HepG2 (cell line): ENCODE data around the gene ALDH3B1. TPM values are rescaled to one million over a fixed set of nuclear protein-coding genes. Genes with fewer than 3 reads are reported as not detected.
A peak's percentile ranks its signal among the peaks of the same experiment; 100 is the strongest.

Source experiments
- ATAC-seq: fragments of 200-7000 bp; cut with Tn5 transposase; 3 replicates; pipeline ENCODE4 v1.9.1; 2020; ENCODE audit warnings: mild to moderate bottlenecking, moderate library complexity
- BruUV-seq: library from RNA; stranded (reverse); fragments of 400-500 nt; replicated peaks from 2 replicates; lab custom pipeline; 2021; lab: Mats Ljungman, UMichigan
- CTCF ChIA-PET: fragments of 300-600 bp; formaldehyde crosslinking; extraction: SDS; loops from one replicate; lab custom pipeline; 2021; ENCODE audit warnings: low total read pairs, inconsistent platforms, low intra/inter-chr PET ratio; lab: Yijun Ruan, JAX
- POLR2A ChIA-PET: fragments of 350-600 bp; sonication (Branson Sonifier 250); formaldehyde crosslinking; loops from one replicate; lab custom pipeline; 2020; ENCODE audit warnings: antibody characterized with exemption, inconsistent platforms; lab: Yijun Ruan, JAX
- DNase-seq: peaks from one replicate; pipeline ENCODE4 v3.0.0-alpha.2; 2015; ENCODE audit warnings: low spot score
- FAIRE-seq: peaks from 3 replicates; lab custom pipeline; 2011; peaks lifted over from hg19 to GRCh38; lab: Jason Lieb, UNC
- H2AFZ ChIP-seq: one replicate; pipeline ENCODE4 v1.6.1; 2011; ENCODE audit warnings: low read length, inconsistent platforms
- H3K27ac ChIP-seq: fragments of 300-600 bp; 3 replicates; pipeline ENCODE4 v1.8.0; 2011; ENCODE audit warnings: mixed run types, mild to moderate bottlenecking, mixed read lengths, low read length, inconsistent platforms; ENCODE audit not compliant: insufficient read depth; ENCODE audit errors: extremely low read length
- H3K27me3 ChIP-seq, 2 experiments: fragments of 200-600 bp in 1 of 2; 2 replicates in 1 of 2; 3 replicates in 1 of 2; pipeline versions ENCODE4 v1.6.0 to v1.8.0; 2011; ENCODE audit warnings: low read length in 2 of 2, mild to moderate bottlenecking in 2 of 2, moderate library complexity in 2 of 2, inconsistent platforms in 1 of 2; ENCODE audit not compliant: insufficient read depth in 2 of 2, control insufficient read depth in 1 of 2
- H3K36me3 ChIP-seq, 2 experiments: fragments of 200-600 bp in 1 of 2; replicated peaks in 1 of 2; 2 replicates in 1 of 2; 3 replicates in 1 of 2; pipeline versions ENCODE4 v1.5.1 to v1.8.0; 2011; ENCODE audit warnings: low read length in 2 of 2, inconsistent platforms in 1 of 2; ENCODE audit not compliant: insufficient read depth in 2 of 2, control insufficient read depth in 1 of 2
- H3K4me1 ChIP-seq: 2 replicates; pipeline ENCODE4 v1.5.1; 2012; ENCODE audit warnings: low read length, inconsistent platforms; ENCODE audit not compliant: insufficient read depth
- H3K4me2 ChIP-seq: 2 replicates; pipeline ENCODE4 v1.6.0; 2011; ENCODE audit warnings: low read depth, low read length, inconsistent platforms
- H3K4me3 ChIP-seq, 3 experiments: fragments of 200-600 bp in 1 of 3; sonication (generic), shearing (Covaris generic) in 1 of 3; replicated peaks in 1 of 3; 2 replicates each; pipeline ENCODE4 v1.5.1; 2011 to 2016; ENCODE audit warnings: low read length in 3 of 3, inconsistent platforms in 2 of 3, low read depth in 2 of 3, mild to moderate bottlenecking in 2 of 3, control low read depth in 1 of 3, mixed read lengths in 1 of 3; ENCODE audit not compliant: insufficient read depth in 1 of 3
- H3K79me2 ChIP-seq: one replicate; pipeline ENCODE4 v1.6.1; 2011; ENCODE audit warnings: low read length, inconsistent platforms; ENCODE audit not compliant: insufficient read depth
- H3K9ac ChIP-seq: 2 replicates; pipeline ENCODE4 v1.6.0; 2011; ENCODE audit warnings: mild to moderate bottlenecking, low read depth, low read length, inconsistent platforms; ENCODE audit not compliant: insufficient read depth
- H3K9me3 ChIP-seq: 2 replicates; pipeline ENCODE4 v1.5.1; 2012; ENCODE audit warnings: mild to moderate bottlenecking, low read length
- H4K20me1 ChIP-seq: 2 replicates; pipeline ENCODE4 v1.6.0; 2011; ENCODE audit warnings: inconsistent platforms, mild to moderate bottlenecking, low read length, moderate library complexity; ENCODE audit not compliant: insufficient read depth
- ARHGAP35 ChIP-seq: sonication (generic); formaldehyde crosslinking; IDR thresholded peaks from 2 replicates; pipeline ENCODE4 v1.9.0; 2022; ENCODE audit warnings: mild to moderate bottlenecking, inconsistent platforms, moderate library complexity, missing genetic modification reagents, borderline replicate concordance
- MIER2 ChIP-seq: IDR thresholded peaks from 2 replicates; pipeline ENCODE4 v1.6.1; 2016; ENCODE audit warnings: missing biosample characterization, missing genetic modification reagents
- NFRKB ChIP-seq: fragments of 450-650 bp; IDR thresholded peaks from 2 replicates; pipeline ENCODE4 v1.6.1; 2017
- PHF20 ChIP-seq: sonication (generic); formaldehyde crosslinking; IDR thresholded peaks from 2 replicates; pipeline ENCODE4 v1.5.0; 2020; ENCODE audit warnings: mild to moderate bottlenecking, missing genetic modification reagents
- ZNF768 ChIP-seq: sonication (generic); formaldehyde crosslinking; IDR thresholded peaks from 2 replicates; pipeline ENCODE4 v1.4.0; 2020; ENCODE audit warnings: missing genetic modification reagents
- WGBS: methylation state at CpG from one replicate; pipeline ENCODE4 v1.1.6; 2017; ENCODE audit warnings: low lambda C conversion rate; 5-methylcytosine and 5-hydroxymethylcytosine counted together
- in situ Hi-C: cut with HindIII; loops from 2 replicates; pipeline ENCODE4 v1.10.0; 2017; ENCODE audit warnings: low pct_unique_long_range_greater_than_20kb; ENCODE audit not compliant: extremely low pct_ligation_motif_present
- intact Hi-C: fragments of 100-400 bp; cut with micrococcal nuclease; formaldehyde crosslinking; loops from one replicate; pipeline ENCODE4 v1.10.0; 2022; ENCODE audit not compliant: unreplicated experiment
- polyA plus RNA-seq, 8 experiments: library from polyadenylated mRNA; depleted of rRNA in 3 of 8; stranded (reverse) in 7 of 8; unstranded in 1 of 8; fragments of >200 nt; fragmentation: Illumina TruSeq in 4 of 8; extraction: Trizol in 4 of 8; gene quantifications; 2 replicates each; pipeline versions ENCODE4 v1.2.1 to v1.2.3, GENCODE V29; 2011 to 2016; ENCODE audit warnings: low read depth in 4 of 8, missing spikeins in 1 of 8, mixed read lengths in 1 of 8; ENCODE audit not compliant: insufficient read depth in 1 of 8
- total RNA-seq, 5 experiments: library from RNA; depleted of rRNA; stranded (reverse); fragments of >200 nt; fragmentation: Illumina TruSeq; extraction: Trizol; gene quantifications; 2 replicates each; pipeline ENCODE4 v1.2.3, GENCODE V29; 2016; ENCODE audit warnings: low read depth in 1 of 5
- TF ChIP-seq, protein P1 (sequence below): fragments of 450-650 bp; IDR thresholded peaks from 2 replicates; pipeline ENCODE4 v1.6.1; 2016

The ALDH3B1 gene
- total and polyA plus RNA-seq, 2 of the 13 experiments (the other 11 are each of a cell fraction or from before 2014, with no cell fraction given) = 4.0 to 6.7 TPM

DNA sequence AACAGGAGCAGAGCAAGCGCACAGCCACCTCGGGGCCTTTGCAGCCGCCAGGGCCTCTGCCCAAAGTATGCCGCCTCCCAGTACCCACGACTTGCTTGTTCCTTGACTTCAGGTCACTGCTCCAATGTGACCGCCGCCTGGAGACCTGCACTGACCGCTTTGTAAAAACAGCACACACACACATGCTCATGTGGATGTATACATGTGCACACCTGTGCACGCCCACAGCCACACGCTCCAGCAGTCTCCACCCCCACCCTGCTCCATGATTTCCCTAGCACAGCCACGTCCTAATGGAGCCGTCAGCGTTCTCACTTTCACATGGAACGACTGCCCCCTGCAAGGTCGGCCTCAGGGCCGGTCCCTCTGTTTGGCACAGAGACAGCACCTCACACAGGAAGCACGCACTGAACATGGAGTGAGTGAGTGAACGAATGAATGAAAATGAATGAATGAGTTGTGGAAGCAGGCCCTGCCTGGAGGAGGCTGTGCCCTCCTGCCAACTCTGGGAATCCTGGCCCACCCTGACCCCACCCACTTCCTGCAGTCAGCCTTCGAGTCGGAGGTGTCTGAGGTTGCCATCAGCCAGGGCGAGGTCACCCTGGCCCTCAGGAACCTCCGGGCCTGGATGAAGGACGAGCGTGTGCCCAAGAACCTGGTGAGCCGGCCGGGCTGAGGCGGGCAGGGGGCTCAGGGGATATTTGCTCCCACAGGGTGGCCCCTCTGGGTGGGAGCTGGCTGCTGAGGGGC, 8.0 kb downstream of the ALDH3B1 start:
- Histone ChIP-seq H3K36me3 (no peaks in the 10 kb centered on the region), H3K4me3 (no peak overlapping the region), H3K9ac (0 out of 2 replicates have a peak overlapping the region, but pooled peaks have one; percentile 11), H3K27ac (peak overlapping the region; percentile 87), H3K4me2 (0 out of 2 replicates have a peak overlapping the region, but pooled peaks have one; percentile 95), H3K79me2 (no peaks in the 10 kb centered on the region), H4K20me1 (no peaks in the 10 kb centered on the region), H3K9me3 (no peaks in the 10 kb centered on the region), H3K27me3 (no peaks in the 10 kb centered on the region), H3K4me1 (peaks cover 75% of the 10 kb centered on the region), H2AFZ (no peak overlapping the region)
- intact Hi-C loops = loop anchor here (1.0 kb wide), 1 partner anchor 9 kb away; no protein-coding TSS in a partner anchor
- DNase-seq = no peak
- ATAC-seq = no peak
- ChIA-PET POLR2A (no interaction called here), CTCF (no interaction called here)
- in situ Hi-C loops = no loop called here
- TF ChIP-seq, protein P1, sequence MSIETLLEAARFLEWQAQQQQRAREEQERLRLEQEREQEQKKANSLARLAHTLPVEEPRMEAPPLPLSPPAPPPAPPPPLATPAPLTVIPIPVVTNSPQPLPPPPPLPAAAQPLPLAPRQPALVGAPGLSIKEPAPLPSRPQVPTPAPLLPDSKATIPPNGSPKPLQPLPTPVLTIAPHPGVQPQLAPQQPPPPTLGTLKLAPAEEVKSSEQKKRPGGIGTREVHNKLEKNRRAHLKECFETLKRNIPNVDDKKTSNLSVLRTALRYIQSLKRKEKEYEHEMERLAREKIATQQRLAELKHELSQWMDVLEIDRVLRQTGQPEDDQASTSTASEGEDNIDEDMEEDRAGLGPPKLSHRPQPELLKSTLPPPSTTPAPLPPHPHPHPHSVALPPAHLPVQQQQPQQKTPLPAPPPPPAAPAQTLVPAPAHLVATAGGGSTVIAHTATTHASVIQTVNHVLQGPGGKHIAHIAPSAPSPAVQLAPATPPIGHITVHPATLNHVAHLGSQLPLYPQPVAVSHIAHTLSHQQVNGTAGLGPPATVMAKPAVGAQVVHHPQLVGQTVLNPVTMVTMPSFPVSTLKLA = peak; percentile 41; the same call in 1 of the 2 replicates
- TF ChIP-seq ARHGAP35 (CRISPR knock-in tag) = no peak
- peak; percentile 60; the same call in 1 of the 2 replicates for TF ChIP-seq ZNF768 (CRISPR knock-in tag)
- TF ChIP-seq MIER2 (CRISPR knock-in tag) = no peak
- 0 out of 2 replicates have a peak, but pooled peaks have one; percentile 4 for TF ChIP-seq PHF20 (CRISPR knock-in tag)
- TF ChIP-seq NFRKB = no peak
- 88% methylated on average over 18 of the region's 27 CpGs for WGBS
- no peak for FAIRE-seq
- BruUV-seq = no TSS peak
